HG03432 (cell line): ENCODE data around the gene LHFPL3.

Experiments used
- ATAC-seq: cut with Tn5 transposase; IDR thresholded peaks from one replicate; pipeline ENCODE4 v1.9.1; 2021; ENCODE audit warnings: mild to moderate bottlenecking, moderate library complexity; ENCODE audit not compliant: unreplicated experiment

LHFPL3 gene

GRCh38 chr7:104469166-104469820 lies 140.9 kb downstream of the LHFPL3 start:
- no peak for ATAC-seq

- no peak for ATAC-seq
These were observed 152.1 kb downstream of the LHFPL3 start for GRCh38 chr7:104480529-104480928.

- no peak for ATAC-seq
These were observed 154.1 kb downstream of the LHFPL3 start for GRCh38 chr7:104482362-104483037.

- no peak for ATAC-seq
These were observed 158.5 kb downstream of the LHFPL3 start for GRCh38 chr7:104486931-104487330.

- ATAC-seq: no peak
These were observed 159.2 kb downstream of the LHFPL3 start for GRCh38 chr7:104487642-104488041.

- no peak for ATAC-seq
These were observed 169.1 kb downstream of the LHFPL3 start for GRCh38 chr7:104497379-104497967.

GRCh38 chr7:104499975-104500374 lies 171.6 kb downstream of the LHFPL3 start:
- no peak for ATAC-seq

- no peak for ATAC-seq
These were observed 181.5 kb downstream of the LHFPL3 start for GRCh38 chr7:104509874-104510273.

GRCh38 chr7:104524853-104525252 lies 196.4 kb downstream of the LHFPL3 start:
- ATAC-seq: no peak

GRCh38 chr7:104528142-104528541 lies 199.7 kb downstream of the LHFPL3 start:
- no peak for ATAC-seq

- ATAC-seq: no peak
These were observed 201.2 kb downstream of the LHFPL3 start for GRCh38 chr7:104529567-104529966.

- no peak for ATAC-seq
These were observed 201.8 kb downstream of the LHFPL3 start for GRCh38 chr7:104530251-104530650.

GRCh38 chr7:104534149-104534548 lies 205.7 kb downstream of the LHFPL3 start:
- ATAC-seq: no peak

GRCh38 chr7:104535841-104536240 lies 207.4 kb downstream of the LHFPL3 start:
- ATAC-seq: no peak

GRCh38 chr7:104536956-104537355 lies 208.6 kb downstream of the LHFPL3 start:
- no peak for ATAC-seq

- ATAC-seq: no peak
These were observed 209.7 kb downstream of the LHFPL3 start for GRCh38 chr7:104538152-104538551.

GRCh38 chr7:104541897-104542296 lies 213.5 kb downstream of the LHFPL3 start:
- no peak for ATAC-seq

GRCh38 chr7:104548861-104549260 lies 220.5 kb downstream of the LHFPL3 start:
- no peak for ATAC-seq

GRCh38 chr7:104550362-104550761 lies 222.0 kb downstream of the LHFPL3 start:
- ATAC-seq: no peak

- ATAC-seq: no peak
These were observed 222.8 kb downstream of the LHFPL3 start for GRCh38 chr7:104551226-104551625.

- ATAC-seq: no peak
These were observed 223.7 kb downstream of the LHFPL3 start for GRCh38 chr7:104552102-104552501.

- ATAC-seq: no peak
These were observed 224.7 kb downstream of the LHFPL3 start for GRCh38 chr7:104553074-104553473.
